Natural killer cell treated with Interleukin-12 subunit alpha and Interleukin-12 subunit beta and Interleukin-15 and Interleukin-18, amount 100 ng/mL, for 72 hours (primary cell): ENCODE data around the gene MSRB2. TPM values are rescaled to one million over a fixed set of nuclear protein-coding genes. Genes with fewer than 3 reads are reported as not detected.
A peak's percentile ranks its signal among the peaks of the same experiment; 100 is the strongest.

Experiments
- ATAC-seq, 2 donors: fragments of 150-1000 bp; cut with Tn5 transposase in 1 of 2; sonication (Bioruptor Pico), chemical (Tn5 transposase) in 1 of 2; 2 replicates each; pipeline ENCODE4 v1.10.0; 2021
- DNase-seq: peaks from one replicate; pipeline ENCODE4 v3.0.0; 2022; ENCODE audit warnings: low spot score
- H3K27ac Mint-ChIP-seq, 2 donors: 1 replicate in 1 of 2; 2 replicates in 1 of 2; pipeline ENCODE4 v1.8.0; 2022; ENCODE audit warnings: mixed read lengths in 2 of 2, mild to moderate bottlenecking in 1 of 2, moderate library complexity in 1 of 2
- H3K27me3 Mint-ChIP-seq, 2 donors: 1 replicate in 1 of 2; 2 replicates in 1 of 2; pipeline ENCODE4 v1.8.0; 2022; ENCODE audit warnings: mixed read lengths in 2 of 2
- H3K36me3 Mint-ChIP-seq: one replicate; pipeline ENCODE4 v1.8.0; 2022; ENCODE audit warnings: mixed read lengths
- H3K4me1 Mint-ChIP-seq, 2 donors: 1 replicate in 1 of 2; 2 replicates in 1 of 2; pipeline ENCODE4 v1.8.0; 2022; ENCODE audit warnings: low read depth in 2 of 2, mixed read lengths in 2 of 2, mild to moderate bottlenecking in 1 of 2
- H3K4me3 Mint-ChIP-seq: one replicate; pipeline ENCODE4 v1.8.0; 2022; ENCODE audit warnings: mixed read lengths
- H3K9me3 Mint-ChIP-seq: 2 replicates; pipeline ENCODE4 v1.8.0; 2022; ENCODE audit warnings: mixed read lengths
- total RNA-seq, 2 donors: library from RNA; stranded (reverse); gene quantifications; one replicate each; pipeline ENCODE4 v1.2.3, GENCODE V29; 2022

Gene MSRB2
- total RNA-seq, 2 donors from 2014 or later: 6.5 to 10.7 TPM

GRCh38 chr10:23110722-23111516 lies 15.5 kb downstream of the MSRB2 start:
- DNase-seq: no peak
- no peaks in the 10 kb centered on the region for H3K9me3 Mint-ChIP-seq
- H3K27ac Mint-ChIP-seq: no peak overlapping the region
- H3K4me1 Mint-ChIP-seq: no peaks in the 10 kb centered on the region
- no peaks in the 10 kb centered on the region for H3K27me3 Mint-ChIP-seq
- no peak for ATAC-seq
- no peak overlapping the region for H3K4me3 Mint-ChIP-seq
- H3K36me3 Mint-ChIP-seq: peaks cover 11% of the 10 kb centered on the region

- no peaks in the 10 kb centered on the region for H3K27me3 Mint-ChIP-seq
- no peak overlapping the region for H3K27ac Mint-ChIP-seq
- DNase-seq (no peak), ATAC-seq (no peak)
- H3K4me1 Mint-ChIP-seq: no peaks in the 10 kb centered on the region
- no peak overlapping the region for H3K4me3 Mint-ChIP-seq
- H3K9me3 Mint-ChIP-seq: no peaks in the 10 kb centered on the region
- H3K36me3 Mint-ChIP-seq: peaks cover 11% of the 10 kb centered on the region
Observed at GRCh38 chr10:23111517-23112286, 16.3 kb downstream of the MSRB2 start.

GRCh38 chr10:23114228-23114850 lies 19.0 kb downstream of the MSRB2 start:
- no peaks in the 10 kb centered on the region for H3K9me3 Mint-ChIP-seq

GRCh38 chr10:23116486-23117205 lies 21.3 kb downstream of the MSRB2 start:
- Mint-ChIP-seq H3K27ac (no peak overlapping the region), H3K9me3 (no peaks in the 10 kb centered on the region), H3K4me1 (no peaks in the 10 kb centered on the region), H3K4me3 (no peak overlapping the region), H3K27me3 (no peaks in the 10 kb centered on the region), H3K36me3 (peaks cover 6% of the 10 kb centered on the region)
- ATAC-seq (no peak), DNase-seq (no peak)

More at GRCh38 chr10:23114228-23114850, 19.0 kb downstream of the MSRB2 start:
- Mint-ChIP-seq H3K36me3 (peaks cover 6% of the 10 kb centered on the region), H3K27me3 (no peaks in the 10 kb centered on the region), H3K27ac (no peak overlapping the region), H3K4me3 (no peak overlapping the region), H3K4me1 (no peaks in the 10 kb centered on the region)
- DNase-seq (no peak), ATAC-seq (no peak)

GRCh38 chr10:23120001-23120934 lies 24.9 kb downstream of the MSRB2 start:
- H3K36me3 Mint-ChIP-seq: peaks cover 2% of the 10 kb centered on the region
- ATAC-seq (no peak), DNase-seq (no peak)
- H3K4me3 Mint-ChIP-seq: no peak overlapping the region
- H3K4me1 Mint-ChIP-seq: no peaks in the 10 kb centered on the region
- no peaks in the 10 kb centered on the region for H3K9me3 Mint-ChIP-seq
- H3K27ac Mint-ChIP-seq: no peak overlapping the region
- no peaks in the 10 kb centered on the region for H3K27me3 Mint-ChIP-seq

GRCh38 chr10:23121135-23121534 lies 25.8 kb downstream of the MSRB2 start:
- Mint-ChIP-seq H3K36me3 (no peaks in the 10 kb centered on the region), H3K9me3 (no peaks in the 10 kb centered on the region), H3K27ac (no peak overlapping the region), H3K27me3 (no peaks in the 10 kb centered on the region), H3K4me1 (no peaks in the 10 kb centered on the region), H3K4me3 (no peak overlapping the region)
- ATAC-seq: no peak
- DNase-seq: no peak

GRCh38 chr10:23136462-23136861 lies 41.1 kb downstream of the MSRB2 start:
- no peaks in the 10 kb centered on the region for H3K4me1 Mint-ChIP-seq
- H3K9me3 Mint-ChIP-seq: peaks cover 11% of the 10 kb centered on the region
- H3K27ac Mint-ChIP-seq: no peak overlapping the region
- peaks cover 26 to 39% of the 10 kb centered on the region in 2 donors for H3K27me3 Mint-ChIP-seq
- H3K4me3 Mint-ChIP-seq: no peak overlapping the region
- ATAC-seq: no peak
- H3K36me3 Mint-ChIP-seq: peaks cover 4% of the 10 kb centered on the region
- DNase-seq: no peak

GRCh38 chr10:23139677-23140076 lies 44.3 kb downstream of the MSRB2 start:
- H3K4me1 Mint-ChIP-seq: no peaks in the 10 kb centered on the region
- peaks cover 25 to 36% of the 10 kb centered on the region in 2 donors for H3K27me3 Mint-ChIP-seq
- no peak overlapping the region for H3K27ac Mint-ChIP-seq
- H3K36me3 Mint-ChIP-seq: peaks cover 4% of the 10 kb centered on the region
- no peak overlapping the region for H3K4me3 Mint-ChIP-seq
- H3K9me3 Mint-ChIP-seq: peaks cover 6% of the 10 kb centered on the region
- ATAC-seq (no peak), DNase-seq (no peak)

GRCh38 chr10:23141995-23142394 lies 46.6 kb downstream of the MSRB2 start:
- DNase-seq: no peak
- H3K4me3 Mint-ChIP-seq: no peak overlapping the region
- no peaks in the 10 kb centered on the region for H3K4me1 Mint-ChIP-seq
- H3K36me3 Mint-ChIP-seq: peaks cover 4% of the 10 kb centered on the region
- peaks cover 6% of the 10 kb centered on the region for H3K9me3 Mint-ChIP-seq
- peaks cover 18 to 31% of the 10 kb centered on the region in 2 donors for H3K27me3 Mint-ChIP-seq
- ATAC-seq: no peak
- no peak overlapping the region for H3K27ac Mint-ChIP-seq

- Mint-ChIP-seq H3K9me3 (no peaks in the 10 kb centered on the region), H3K27me3 (peaks cover 3 to 9% of the 10 kb centered on the region in 2 donors), H3K4me1 (no peaks in the 10 kb centered on the region), H3K4me3 (no peak overlapping the region), H3K36me3 (no peaks in the 10 kb centered on the region), H3K27ac (no peak overlapping the region)
- ATAC-seq (no peak), DNase-seq (no peak)
Observed at GRCh38 chr10:23146258-23146657, 50.9 kb downstream of the MSRB2 start.

GRCh38 chr10:23147035-23147434 lies 51.7 kb downstream of the MSRB2 start:
- no peaks in the 10 kb centered on the region for H3K9me3 Mint-ChIP-seq
- H3K27ac Mint-ChIP-seq: no peak overlapping the region
- H3K36me3 Mint-ChIP-seq: no peaks in the 10 kb centered on the region
- H3K4me1 Mint-ChIP-seq: no peaks in the 10 kb centered on the region
- H3K4me3 Mint-ChIP-seq: no peak overlapping the region
- ATAC-seq: peak in 1 of 2 donors; percentile 6
- H3K27me3 Mint-ChIP-seq: peaks cover 3 to 7% of the 10 kb centered on the region in 2 donors
- DNase-seq: no peak

GRCh38 chr10:23148214-23148613 lies 52.8 kb downstream of the MSRB2 start:
- Mint-ChIP-seq H3K27ac (no peak overlapping the region), H3K27me3 (no peaks in the 10 kb centered on the region), H3K4me1 (no peaks in the 10 kb centered on the region), H3K36me3 (no peaks in the 10 kb centered on the region), H3K4me3 (no peak overlapping the region), H3K9me3 (no peaks in the 10 kb centered on the region)
- no peak for DNase-seq
- no peak for ATAC-seq

- Mint-ChIP-seq H3K27me3 (no peaks in the 10 kb centered on the region), H3K9me3 (no peaks in the 10 kb centered on the region), H3K27ac (no peak overlapping the region), H3K36me3 (no peaks in the 10 kb centered on the region), H3K4me1 (no peaks in the 10 kb centered on the region), H3K4me3 (no peak overlapping the region)
- no peak for ATAC-seq
- DNase-seq: no peak
Observed at GRCh38 chr10:23150091-23150490, 54.7 kb downstream of the MSRB2 start.
